ENCODE measurements around the gene POMT1. TPM values are rescaled to one million over a fixed set of nuclear protein-coding genes. Genes with fewer than 3 reads are reported as not detected.

POMT1 gene
- total and polyA plus RNA-seq, 2 donors (not counting 3 experiments of a cell fraction or from before 2014, with no cell fraction given) = 44.7 to 53.9 TPM

DNA sequence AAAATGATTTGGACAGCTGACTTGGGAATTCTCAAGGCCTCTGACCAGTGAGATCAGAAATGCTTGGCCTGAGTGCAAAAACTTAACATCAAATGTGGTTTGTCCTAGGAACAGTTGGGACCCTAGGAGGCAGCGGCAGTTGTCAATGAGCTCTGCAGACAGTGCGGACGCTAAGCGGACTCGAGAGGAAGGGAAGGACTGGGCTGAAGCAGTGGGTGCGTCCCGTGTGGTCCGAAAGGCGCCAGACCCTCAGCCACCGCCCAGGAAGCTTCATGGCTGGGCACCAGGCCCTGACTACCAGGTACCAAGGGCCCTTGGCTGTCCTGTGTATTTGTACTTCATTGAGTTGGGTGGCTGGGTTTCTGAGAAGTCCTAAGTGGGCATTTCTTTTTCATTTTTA lies 43.7 kb upstream of the POMT1 start:
- no TSS peak for BruUV-seq (replicated peaks)
- TF ChIP-seq POLR2AphosphoS5 (IDR thresholded peaks at IDR 0.05; ENCODE audit: insufficient read depth, low read depth, low read length) (no peak), FOS (IDR thresholded peaks at IDR 0.05; ENCODE audit: borderline replicate concordance, insufficient read depth, low read length) (no peak), POLR2A (IDR thresholded peaks at IDR 0.05; ENCODE audit: low read depth, low read length) (no peak), GATA2 (IDR thresholded peaks at IDR 0.05; ENCODE audit: insufficient read depth, insufficient read length, low read depth, low read length) (no peak), EZH2 (IDR thresholded peaks at IDR 0.05; ENCODE audit: borderline replicate concordance, low read depth, low read length, severe bottlenecking) (no peak), JUN (IDR thresholded peaks at IDR 0.05; ENCODE audit: borderline replicate concordance, insufficient read depth, insufficient read length, low read depth) (no peak), MYC (IDR thresholded peaks at IDR 0.05; ENCODE audit: low read depth, low read length) (no peak)
- TF ChIP-seq, protein P1, sequence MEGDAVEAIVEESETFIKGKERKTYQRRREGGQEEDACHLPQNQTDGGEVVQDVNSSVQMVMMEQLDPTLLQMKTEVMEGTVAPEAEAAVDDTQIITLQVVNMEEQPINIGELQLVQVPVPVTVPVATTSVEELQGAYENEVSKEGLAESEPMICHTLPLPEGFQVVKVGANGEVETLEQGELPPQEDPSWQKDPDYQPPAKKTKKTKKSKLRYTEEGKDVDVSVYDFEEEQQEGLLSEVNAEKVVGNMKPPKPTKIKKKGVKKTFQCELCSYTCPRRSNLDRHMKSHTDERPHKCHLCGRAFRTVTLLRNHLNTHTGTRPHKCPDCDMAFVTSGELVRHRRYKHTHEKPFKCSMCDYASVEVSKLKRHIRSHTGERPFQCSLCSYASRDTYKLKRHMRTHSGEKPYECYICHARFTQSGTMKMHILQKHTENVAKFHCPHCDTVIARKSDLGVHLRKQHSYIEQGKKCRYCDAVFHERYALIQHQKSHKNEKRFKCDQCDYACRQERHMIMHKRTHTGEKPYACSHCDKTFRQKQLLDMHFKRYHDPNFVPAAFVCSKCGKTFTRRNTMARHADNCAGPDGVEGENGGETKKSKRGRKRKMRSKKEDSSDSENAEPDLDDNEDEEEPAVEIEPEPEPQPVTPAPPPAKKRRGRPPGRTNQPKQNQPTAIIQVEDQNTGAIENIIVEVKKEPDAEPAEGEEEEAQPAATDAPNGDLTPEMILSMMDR (IDR thresholded peaks at IDR 0.05; ENCODE audit: extremely low read depth in 1 of 2, insufficient read depth in 1 of 2, low read depth in 1 of 2, low read length in 2 of 2) = no peak
- TF ChIP-seq, protein P2, sequence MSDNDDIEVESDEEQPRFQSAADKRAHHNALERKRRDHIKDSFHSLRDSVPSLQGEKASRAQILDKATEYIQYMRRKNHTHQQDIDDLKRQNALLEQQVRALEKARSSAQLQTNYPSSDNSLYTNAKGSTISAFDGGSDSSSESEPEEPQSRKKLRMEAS (IDR thresholded peaks at IDR 0.05; ENCODE audit: insufficient read depth, insufficient read length) = no peak
- Histone ChIP-seq H2AFZ (ENCODE audit: low read depth, low read length) (no peak overlapping the region), H3K4me2 (ENCODE audit: insufficient read depth, low read length) (no peak overlapping the region), H3K4me3 (replicated peaks in 1 of 3; ENCODE audit: insufficient read depth in 1 of 3, low read depth in 1 of 3, low read length in 3 of 3) (no peak overlapping the region), H3K36me3 (ENCODE audit: control insufficient read depth in 2 of 2, extremely low read depth in 1 of 2, insufficient read depth in 2 of 2, low read length in 2 of 2) (peaks cover 44 to 50% of the 10 kb centered on the region in 2 experiments), H3K79me2 (ENCODE audit: control insufficient read depth, insufficient read depth, low read length) (peaks cover 32% of the 10 kb centered on the region), H3K27ac (ENCODE audit: insufficient read depth, low read depth, low read length) (no peak overlapping the region), H3K27me3 (ENCODE audit: control insufficient read depth in 2 of 2, insufficient read depth in 2 of 2, low read length in 2 of 2) (no peaks in the 10 kb centered on the region), H4K20me1 (replicated peaks; ENCODE audit: control insufficient read depth, extremely low read depth, insufficient read depth, low read length) (no peaks in the 10 kb centered on the region), H3K9ac (replicated peaks; ENCODE audit: extremely low read depth, insufficient read depth, low read length) (no peak overlapping the region), H3K9me3 (replicated peaks; ENCODE audit: control insufficient read depth, insufficient read depth, low read length) (no peaks in the 10 kb centered on the region), H3K4me1 (ENCODE audit: control insufficient read depth, extremely low read depth, insufficient read depth, low read length) (no peaks in the 10 kb centered on the region), H3K9me1 (replicated peaks; ENCODE audit: control insufficient read depth, extremely low read depth, insufficient read depth, low read length) (no peaks in the 10 kb centered on the region)
- ChIA-PET CTCF (interaction anchor here (1.6 kb wide), 1 partner anchor 11 kb away, joined by 3 read pairs; no protein-coding TSS in a partner anchor), POLR2A (no interaction called here)
- intact Hi-C loops (cut with micrococcal nuclease) (no loop called here), dilution Hi-C loops (cut with MboI; ENCODE audit: extremely low pct_ligation_motif_present, low sequenced_read_pairs) (no loop called here)
- FAIRE-seq (no peak), DNase-seq (ENCODE audit: low read depth, low spot score) (no peak)
